HG03175 (cell line): ENCODE data around the gene TRIM37.
"Not testable (repeated sequence)": the region's sequence is repeated elsewhere in the genome, so short reads cannot be mapped to it uniquely, and the experiment has no call there.

Source experiments
- ATAC-seq: cut with Tn5 transposase; IDR thresholded peaks from one replicate; pipeline ENCODE4 v1.9.1; 2021; ENCODE audit warnings: mild to moderate bottlenecking, moderate library complexity; ENCODE audit not compliant: unreplicated experiment

TRIM37 gene, protein sequence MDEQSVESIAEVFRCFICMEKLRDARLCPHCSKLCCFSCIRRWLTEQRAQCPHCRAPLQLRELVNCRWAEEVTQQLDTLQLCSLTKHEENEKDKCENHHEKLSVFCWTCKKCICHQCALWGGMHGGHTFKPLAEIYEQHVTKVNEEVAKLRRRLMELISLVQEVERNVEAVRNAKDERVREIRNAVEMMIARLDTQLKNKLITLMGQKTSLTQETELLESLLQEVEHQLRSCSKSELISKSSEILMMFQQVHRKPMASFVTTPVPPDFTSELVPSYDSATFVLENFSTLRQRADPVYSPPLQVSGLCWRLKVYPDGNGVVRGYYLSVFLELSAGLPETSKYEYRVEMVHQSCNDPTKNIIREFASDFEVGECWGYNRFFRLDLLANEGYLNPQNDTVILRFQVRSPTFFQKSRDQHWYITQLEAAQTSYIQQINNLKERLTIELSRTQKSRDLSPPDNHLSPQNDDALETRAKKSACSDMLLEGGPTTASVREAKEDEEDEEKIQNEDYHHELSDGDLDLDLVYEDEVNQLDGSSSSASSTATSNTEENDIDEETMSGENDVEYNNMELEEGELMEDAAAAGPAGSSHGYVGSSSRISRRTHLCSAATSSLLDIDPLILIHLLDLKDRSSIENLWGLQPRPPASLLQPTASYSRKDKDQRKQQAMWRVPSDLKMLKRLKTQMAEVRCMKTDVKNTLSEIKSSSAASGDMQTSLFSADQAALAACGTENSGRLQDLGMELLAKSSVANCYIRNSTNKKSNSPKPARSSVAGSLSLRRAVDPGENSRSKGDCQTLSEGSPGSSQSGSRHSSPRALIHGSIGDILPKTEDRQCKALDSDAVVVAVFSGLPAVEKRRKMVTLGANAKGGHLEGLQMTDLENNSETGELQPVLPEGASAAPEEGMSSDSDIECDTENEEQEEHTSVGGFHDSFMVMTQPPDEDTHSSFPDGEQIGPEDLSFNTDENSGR

DNA sequence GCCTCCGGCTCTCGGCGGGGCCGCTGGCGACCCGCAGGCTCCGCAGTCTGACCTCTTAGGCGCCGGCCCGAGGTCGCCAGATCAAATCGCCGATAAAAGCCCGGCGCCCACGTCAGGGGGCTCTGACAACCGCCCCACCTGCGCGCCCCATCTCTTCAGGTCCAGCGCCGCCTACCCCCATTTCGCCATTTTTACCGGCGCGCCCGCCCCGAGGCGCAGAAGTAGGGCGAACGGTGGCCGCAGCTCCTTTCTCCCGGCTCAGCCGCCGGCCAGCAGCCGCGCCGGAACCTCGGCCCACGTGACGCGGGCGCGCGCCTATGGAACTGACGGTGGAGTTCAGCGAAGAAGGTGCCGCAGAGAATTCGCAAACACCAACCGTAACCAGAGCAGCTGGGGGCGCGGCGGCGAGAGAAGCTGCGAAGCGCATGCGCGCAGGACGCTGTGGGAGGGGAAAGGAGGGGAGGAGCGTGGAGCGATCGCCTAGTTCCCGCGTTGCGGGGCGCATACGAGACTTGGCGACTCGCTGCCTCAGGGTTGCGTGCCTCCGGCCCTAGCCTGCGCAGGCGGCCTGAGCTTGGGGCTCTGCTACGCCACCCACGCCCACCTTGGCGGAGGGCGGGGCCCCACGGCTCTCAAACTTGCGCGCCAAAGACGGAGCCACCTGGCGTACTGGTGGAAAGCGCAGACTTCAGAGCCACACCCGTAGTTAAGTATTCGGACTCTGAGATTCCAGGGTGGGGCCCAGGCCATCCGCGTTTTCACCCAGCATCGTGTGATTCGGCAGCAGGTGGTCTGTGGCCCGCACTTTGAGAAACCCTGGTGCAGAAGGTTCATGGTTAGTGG, at the start of gene TRIM37:
TSS of gene TRIM37 (minus strand) at position 418 of the 843 bp plus-strand sequence. CDS start 419 bp downstream, outside the sequence.
- ATAC-seq: peak; percentile 96

DNA sequence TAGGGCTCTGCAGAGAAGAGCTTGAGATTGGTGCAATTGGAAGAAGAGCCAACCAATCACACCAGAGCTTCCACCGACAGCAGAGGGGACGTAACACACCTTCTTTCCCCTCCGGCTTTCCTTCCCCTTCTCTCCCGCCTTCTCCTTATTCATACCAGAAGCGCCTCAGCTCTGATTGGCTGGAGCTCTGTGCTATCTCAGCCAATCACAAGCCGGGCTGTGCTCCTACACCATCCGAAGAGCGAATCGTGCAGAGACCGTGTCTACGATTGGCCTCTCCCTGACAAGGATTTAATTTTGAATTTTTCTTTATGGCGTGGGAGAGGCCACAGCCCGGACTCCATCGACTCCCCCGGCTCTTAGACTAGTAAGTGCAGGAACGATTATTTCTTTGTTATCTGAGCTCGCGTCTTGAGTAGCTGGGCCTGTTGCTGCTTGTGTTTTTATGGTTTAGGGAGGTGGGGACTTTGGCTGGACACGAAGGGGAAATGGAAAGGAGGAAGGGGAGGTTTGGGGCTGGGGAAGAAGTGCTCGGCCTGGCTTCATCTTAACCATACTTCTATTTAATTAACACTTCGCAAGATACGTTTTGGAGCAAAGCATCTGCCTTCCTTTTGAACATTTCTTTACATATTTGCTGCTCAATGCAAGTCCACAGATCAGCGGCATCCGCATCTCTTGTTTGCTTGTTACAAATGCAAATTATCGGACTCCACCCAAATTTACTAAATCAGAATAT, 48.9 kb upstream of the TRIM37 start, which contains the start of gene PRR11:
TSS of gene PRR11 (plus strand) at position 308 of the 739 bp plus-strand sequence. CDS start 14,007 bp downstream, outside the sequence.
- peak; percentile 85 for ATAC-seq

DNA sequence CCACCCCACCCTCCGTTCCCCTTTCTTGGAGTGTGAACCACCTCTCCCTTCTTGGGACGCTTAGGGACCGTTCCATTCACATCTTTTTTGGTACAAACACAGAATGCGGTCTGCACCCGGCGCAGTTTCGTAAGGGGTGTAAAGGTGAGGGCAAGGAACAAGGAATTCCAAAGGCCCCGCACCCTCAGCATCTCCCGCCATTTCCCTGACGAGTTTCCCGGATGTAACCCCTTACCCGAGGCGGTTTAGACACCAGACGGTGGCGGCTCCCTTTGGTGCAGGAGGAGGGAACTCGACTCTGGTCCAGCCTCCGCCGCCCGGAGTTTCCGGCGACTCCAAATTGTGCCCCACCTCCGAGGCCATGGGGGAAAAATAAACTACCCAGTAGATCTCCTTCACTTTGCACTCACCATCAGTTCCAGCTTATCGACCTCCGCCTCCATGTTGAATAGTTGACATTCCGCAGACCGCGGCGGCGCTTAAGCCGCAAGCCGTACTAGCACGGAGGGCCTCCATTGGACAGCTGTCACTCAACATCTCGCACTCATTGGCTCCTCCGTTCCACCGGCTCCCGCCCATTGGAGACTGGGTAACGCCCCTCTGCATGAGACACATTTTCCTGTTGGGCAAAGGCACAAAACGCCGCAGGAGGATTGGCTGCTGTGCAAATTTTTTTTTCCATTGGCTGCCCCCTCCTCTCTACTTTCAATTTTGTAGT, 48.2 kb upstream of the TRIM37 start, which contains the start of gene SKA2:
TSS of gene SKA2 (minus strand) at position 466 of the 718 bp plus-strand sequence. CDS start at position 443, 23 bp downstream.
- ATAC-seq: peak; percentile 85

DNA sequence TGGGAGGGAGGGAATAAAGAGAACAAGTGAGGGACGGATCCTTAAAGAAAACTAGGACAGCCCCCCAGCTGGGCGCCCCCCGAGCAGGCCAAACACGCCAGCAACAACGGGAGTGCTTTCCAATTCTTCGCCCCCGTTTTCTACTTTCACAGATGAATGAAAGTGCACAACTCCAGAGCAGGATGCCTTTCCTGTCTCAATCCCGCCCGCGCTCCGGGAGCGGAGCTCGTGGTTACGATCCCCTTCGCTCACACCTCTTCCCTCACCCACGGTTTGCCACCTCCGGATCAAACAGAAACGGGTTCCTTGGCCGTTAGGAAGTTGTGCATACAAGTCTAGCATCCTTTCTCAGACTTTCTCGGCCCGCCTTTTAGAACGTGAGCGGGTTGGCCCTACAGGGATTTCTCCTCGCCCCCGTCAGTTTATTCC, 47.6 kb upstream of the TRIM37 start:
- no peak for ATAC-seq

DNA sequence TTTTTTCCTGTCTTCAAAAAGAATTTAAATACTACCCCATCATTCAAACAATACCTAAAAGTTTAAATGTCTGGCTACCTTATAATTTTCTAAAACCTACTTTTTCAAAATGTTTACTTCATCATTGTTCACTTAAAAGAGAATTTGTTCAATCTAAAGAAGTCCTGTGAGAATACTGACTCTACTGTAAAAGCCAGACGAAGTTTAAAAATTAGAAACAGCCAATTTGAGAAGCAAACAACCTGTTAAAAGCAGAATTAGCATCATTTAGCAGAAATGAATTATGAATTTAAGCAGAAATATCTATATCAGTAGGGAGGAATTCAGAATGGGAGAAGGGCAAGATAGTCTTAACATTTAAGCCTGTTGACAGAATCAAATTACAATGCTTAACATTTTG, 46.2 kb upstream of the TRIM37 start:
- ATAC-seq: no peak

DNA sequence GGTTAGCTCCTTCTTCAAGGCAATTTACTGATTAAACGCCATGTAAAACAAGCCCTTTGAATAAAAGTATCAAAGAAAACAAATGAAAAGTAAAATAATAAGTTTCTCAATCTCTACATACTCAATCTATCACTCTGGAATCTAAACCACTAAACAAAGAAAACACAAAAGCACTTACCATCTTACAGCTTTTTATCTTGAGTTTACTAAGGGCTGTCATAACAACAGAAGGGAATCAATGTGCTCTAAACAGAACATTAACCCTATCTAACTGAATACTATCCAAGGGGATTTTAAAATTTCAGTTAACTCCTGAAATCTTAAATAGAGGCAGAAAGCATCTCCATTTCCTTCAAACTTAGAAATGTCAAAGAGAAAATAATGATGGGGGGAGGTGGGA, 44.9 kb upstream of the TRIM37 start:
- ATAC-seq: no peak

DNA sequence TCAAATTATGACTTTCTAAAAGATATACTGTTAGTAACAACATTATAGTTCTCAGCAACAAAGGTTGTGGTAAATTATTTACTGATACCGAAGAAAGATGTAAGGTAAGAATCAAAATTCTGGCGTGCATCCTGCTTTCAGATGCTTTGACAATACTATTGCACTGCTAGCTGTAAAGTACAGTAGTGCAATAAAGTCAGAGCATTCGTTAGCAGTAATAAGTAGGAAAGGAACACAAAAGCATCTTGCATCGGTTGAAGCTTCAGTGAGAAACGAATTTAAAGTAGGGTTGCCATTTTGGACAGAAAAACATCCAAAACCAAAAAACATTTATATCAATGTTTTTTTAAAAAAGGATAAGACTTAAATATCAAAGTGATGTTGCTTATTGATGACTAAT, 44.3 kb upstream of the TRIM37 start:
- ATAC-seq: no peak

DNA sequence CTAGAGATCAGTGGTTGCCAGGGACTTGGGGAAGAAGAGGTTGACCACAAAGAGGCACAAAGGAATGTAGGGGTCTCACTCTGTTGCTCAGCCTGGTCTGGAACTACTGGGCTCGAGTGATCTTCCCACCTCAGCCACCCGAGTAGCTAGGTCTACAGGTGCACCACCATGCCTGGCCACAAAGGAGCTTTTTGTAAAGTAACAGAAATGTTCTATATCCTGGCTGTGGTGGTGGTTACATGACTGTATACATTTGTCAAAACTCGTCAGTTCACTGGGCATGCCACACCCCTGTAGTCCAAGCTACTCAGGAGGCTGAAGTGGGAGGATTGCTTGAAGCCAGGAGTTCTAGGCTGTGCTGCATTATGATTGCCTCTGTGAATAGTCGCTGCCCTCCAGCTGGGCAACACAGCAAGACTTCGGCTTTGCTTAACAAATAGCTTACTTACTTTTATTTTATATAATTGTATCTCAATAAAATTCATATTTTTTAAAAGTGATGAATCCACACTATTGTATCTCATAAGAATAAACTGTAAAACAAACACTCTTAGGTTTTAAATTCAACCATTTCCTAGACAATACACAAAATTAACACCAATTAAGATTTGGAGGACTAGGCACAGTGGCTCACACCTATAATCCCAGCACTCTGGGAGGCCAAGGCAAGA, 43.3 kb upstream of the TRIM37 start:
- ATAC-seq: no peak

DNA sequence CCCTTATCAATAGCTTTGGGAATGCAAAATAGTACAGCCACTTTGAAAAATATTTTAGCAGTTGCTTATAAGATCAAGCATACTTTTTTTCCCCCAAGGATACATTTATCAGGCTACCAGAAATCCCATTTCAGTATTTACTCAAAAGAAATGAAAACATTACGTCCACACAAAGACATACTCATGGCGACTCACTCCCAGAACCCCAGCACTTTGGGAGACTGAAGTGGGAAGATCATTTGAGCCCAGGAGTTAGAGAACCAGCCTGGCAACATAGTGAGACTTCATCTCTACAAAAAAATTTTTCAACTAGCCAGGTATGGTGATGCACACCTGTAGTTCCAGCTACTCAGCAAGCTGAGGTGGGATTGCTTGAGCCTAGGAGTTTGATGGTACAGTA, 42.4 kb upstream of the TRIM37 start:
- ATAC-seq: no peak

DNA sequence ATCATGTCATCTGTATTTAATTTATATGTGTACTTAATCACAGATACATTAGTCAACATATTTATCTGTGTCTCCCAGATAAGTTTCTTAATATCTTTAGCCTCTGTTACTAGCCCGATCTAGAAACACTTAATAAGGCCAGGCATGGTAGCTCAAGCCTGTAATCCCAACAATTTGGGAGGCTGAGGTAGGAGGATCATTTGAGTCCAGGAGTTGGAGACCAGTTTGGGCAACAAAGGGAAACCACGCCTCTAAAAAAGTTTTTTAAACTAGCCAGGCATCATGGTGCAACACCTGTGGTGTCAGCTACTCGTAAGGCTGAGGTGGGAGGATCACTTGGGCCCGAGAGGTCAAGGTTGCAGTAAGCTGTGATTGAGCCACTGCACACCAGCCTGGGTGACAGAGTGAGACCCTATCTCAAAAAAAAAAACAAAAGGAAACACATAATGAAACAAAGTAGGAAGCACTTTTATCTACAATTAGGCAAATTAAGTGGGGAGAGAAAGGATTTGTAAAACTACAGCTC, 39.0 kb upstream of the TRIM37 start:
- no peak for ATAC-seq

DNA sequence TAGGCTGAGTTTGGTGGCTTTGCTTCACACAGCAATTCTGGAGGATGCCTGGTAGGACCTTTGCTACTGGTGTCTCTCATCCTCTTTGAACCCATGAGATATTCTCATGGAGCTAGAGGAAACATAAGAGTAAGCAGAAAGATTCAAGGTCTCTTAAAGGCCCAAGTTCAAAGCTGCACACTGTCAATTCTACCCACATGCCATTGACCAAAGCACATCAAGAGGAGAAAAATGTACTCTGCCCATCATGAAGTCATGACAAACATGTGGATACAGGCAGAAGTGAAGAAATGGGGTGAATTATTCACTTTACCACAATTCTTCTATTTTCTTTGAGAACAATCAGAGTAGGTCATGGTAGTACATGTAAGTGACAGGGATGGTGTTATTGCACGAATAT, 35.2 kb upstream of the TRIM37 start:
- ATAC-seq: no peak

DNA sequence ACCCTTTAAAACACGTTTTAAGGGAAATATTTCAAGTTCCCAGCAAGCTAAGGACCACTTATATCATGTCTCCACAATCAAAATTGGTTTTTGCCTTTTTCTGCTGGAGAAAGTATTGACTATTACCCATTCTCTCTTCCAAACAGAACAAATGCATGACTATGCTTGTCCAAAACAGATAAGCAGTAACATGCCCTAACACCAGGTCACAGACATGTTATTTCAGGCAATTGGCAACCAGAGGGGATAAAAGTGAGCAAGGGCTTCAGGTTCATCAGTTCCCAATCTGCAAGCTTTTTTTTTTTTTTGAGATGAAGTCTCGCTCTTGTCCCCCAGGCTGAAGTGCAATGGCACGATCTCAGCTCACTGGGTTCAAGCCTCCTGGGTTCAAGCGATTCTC, 33.3 kb upstream of the TRIM37 start:
- no peak for ATAC-seq

DNA sequence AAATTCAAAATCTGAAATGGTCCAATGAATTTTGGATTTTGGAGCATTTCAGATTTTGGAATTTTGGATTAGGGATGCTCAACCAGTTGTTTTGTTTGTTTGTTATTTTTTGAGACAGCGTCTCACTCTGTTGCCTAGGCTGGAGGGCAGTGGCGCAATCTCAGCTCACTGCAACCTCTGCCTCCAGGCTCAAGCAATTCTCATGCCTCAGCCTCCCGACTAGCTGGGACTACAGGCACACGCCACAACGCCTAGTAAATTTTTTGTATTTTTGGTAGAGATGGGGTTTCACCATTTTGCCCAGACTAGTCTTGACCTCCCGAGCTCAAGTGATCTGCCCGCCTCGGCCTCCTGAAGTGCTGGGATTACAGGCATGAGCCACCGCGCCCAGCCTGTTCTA, 31.7 kb upstream of the TRIM37 start:
- not testable (repeated sequence) for ATAC-seq

DNA sequence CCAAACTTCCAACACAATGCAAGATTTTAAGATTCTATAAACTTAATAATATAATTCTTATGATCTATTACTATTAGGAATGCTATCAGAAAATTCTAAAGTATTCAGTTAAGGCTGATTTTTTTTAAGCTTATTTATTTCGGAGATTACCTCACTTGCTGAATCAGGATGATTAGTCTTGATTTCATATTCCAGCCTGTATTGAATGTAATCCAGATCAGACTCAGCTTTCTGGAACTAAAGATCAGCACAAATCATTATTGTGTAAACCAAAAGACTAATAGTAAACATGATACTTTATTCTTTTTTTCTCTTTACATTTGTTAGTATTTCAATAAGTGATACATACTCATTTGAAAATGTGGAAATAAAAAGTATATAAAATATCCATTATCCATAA, 24.5 kb upstream of the TRIM37 start:
- no peak for ATAC-seq

DNA sequence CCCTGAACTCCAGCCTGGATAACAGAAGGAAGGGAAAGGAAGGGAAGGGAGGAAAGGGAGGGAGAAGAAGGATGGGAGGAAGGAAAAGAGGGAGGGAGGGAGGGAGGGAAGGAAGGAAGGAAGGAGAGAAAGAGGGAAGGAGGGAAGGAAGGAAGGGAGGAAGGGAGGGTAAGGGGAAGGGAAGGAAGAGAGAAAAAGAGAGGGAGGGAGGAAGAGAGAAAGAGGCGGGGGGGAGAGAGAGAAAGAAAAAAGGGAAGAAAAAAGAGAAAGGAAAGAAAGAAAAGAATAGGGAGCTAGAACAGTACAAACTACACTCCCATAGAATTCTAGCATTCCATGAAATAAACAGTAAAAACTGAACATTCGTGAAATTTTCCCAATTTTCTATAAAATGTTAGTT, 23.1 kb upstream of the TRIM37 start:
- no peak for ATAC-seq

DNA sequence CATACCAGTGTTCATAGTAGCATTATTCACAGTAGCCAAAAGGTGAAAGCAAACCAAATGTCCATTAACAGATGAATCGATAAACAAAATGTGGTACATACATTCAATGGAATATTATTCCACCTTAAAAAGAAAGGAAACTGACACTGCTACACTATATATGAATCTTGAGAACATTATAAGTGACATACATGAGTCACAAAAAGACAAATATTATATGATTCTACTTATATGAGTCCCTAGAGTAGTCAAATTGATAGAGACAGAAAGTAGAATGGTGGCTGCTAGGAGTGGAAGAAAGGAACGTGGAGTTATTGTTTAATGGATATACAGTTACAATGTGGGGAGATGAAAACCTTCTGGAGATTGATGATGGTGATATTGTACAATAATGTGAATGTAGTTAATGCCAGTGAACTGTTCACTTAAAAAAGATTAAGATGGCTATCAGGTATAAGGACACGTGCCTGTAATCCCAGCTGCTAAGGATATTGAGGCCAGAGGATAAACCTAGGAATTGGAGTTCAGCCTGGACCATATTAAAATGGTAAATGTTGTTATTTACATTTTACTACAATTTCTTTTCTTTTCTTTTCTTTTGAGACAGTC, 20.2 kb upstream of the TRIM37 start:
- ATAC-seq: no peak

DNA sequence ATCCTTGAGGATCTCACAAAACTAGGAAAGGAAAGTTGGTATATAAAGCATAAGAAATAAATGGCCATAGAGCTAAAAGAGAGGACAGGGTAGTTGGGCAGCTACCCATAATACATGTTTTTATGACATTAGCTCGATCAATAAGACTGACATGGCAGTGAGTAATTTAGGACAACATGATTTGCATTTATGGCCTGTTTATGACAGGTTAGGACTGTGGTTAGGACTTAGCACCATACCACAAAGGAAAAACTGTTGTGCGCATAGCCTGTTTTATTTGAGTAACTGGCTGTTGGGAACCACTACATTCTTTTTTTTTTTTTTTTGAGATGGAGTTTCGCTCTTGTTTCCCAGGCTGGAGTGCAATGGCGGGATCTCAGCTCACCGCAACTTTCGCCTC, 18.0 kb upstream of the TRIM37 start:
- no peak for ATAC-seq

DNA sequence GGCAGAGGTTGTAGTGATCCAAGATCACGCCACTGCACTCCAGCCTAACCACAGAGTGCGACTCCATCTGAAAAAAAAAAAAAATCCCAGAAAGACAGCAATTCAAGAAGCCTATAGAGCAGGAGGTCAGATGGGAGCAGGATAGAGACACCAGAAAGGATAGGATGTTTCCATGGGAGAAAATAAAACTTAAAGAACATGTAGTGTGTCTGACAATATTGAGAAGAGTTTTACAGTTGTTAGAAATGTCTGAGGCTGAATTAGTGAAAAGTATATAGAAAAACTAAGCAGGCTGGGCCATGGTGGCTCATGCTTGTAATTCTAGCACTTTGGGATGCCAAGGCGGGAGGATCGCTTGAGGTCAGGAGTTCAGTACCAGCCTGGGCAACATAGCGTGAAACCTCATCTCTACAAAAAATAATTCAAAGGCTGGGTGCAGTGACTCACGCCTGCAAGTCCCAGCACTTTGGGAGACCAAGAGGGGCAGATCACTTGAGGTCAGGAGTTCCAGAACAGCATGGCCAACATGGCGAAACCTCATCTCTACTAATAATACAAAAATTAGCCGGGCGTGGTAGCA, 15.3 kb upstream of the TRIM37 start:
- ATAC-seq: no peak
